Mesendoderm (in vitro differentiated cells): ENCODE measurements around the gene PKHD1.

Experiments
- DNase-seq: peaks from one replicate; pipeline ENCODE4 v3.0.0; 2013
- H2AK5ac ChIP-seq: 2 replicates; pipeline ENCODE4 v1.6.1; 2013; ENCODE audit warnings: low read length, inconsistent platforms
- H2BK120ac ChIP-seq: 2 replicates; pipeline ENCODE4 v1.6.1; 2013; ENCODE audit warnings: low read depth, mild to moderate bottlenecking, low read length, moderate library complexity, mixed read lengths
- H2BK15ac ChIP-seq: replicated peaks from 2 replicates; pipeline ENCODE4 v1.6.1; 2013; ENCODE audit warnings: low read depth, mild to moderate bottlenecking, moderate library complexity
- H2BK5ac ChIP-seq: 2 replicates; pipeline ENCODE4 v1.6.1; 2013; ENCODE audit warnings: low read length, inconsistent platforms
- H3K18ac ChIP-seq: 2 replicates; pipeline ENCODE4 v1.6.1; 2013; ENCODE audit warnings: mild to moderate bottlenecking, low read length, mixed read lengths
- H3K23ac ChIP-seq: one replicate; pipeline ENCODE4 v1.6.1; 2013; ENCODE audit warnings: low read length
- H3K27ac ChIP-seq: 2 replicates; pipeline ENCODE4 v1.5.1; 2013; ENCODE audit warnings: low read depth, mild to moderate bottlenecking, inconsistent platforms, low read length, moderate library complexity
- H3K27me3 ChIP-seq: 2 replicates; pipeline ENCODE4 v1.6.1; 2013; ENCODE audit warnings: low read length, control low read depth, mild to moderate bottlenecking, inconsistent platforms; ENCODE audit not compliant: insufficient read depth, poor library complexity
- H3K36me3 ChIP-seq: 2 replicates; pipeline ENCODE4 v1.6.1; 2013; ENCODE audit warnings: low read length, inconsistent platforms; ENCODE audit not compliant: control insufficient read depth, insufficient read depth
- H3K4ac ChIP-seq: one replicate; pipeline ENCODE4 v1.6.1; 2013; ENCODE audit warnings: low read depth, mild to moderate bottlenecking, low read length, moderate library complexity
- H3K4me1 ChIP-seq: 2 replicates; pipeline ENCODE4 v1.6.1; 2013; ENCODE audit warnings: low read depth, low read length, inconsistent platforms; ENCODE audit not compliant: control insufficient read depth
- H3K4me2 ChIP-seq: 2 replicates; pipeline ENCODE4 v1.6.1; 2013; ENCODE audit warnings: low read length
- H3K4me3 ChIP-seq: 2 replicates; pipeline ENCODE4 v1.5.1; 2013; ENCODE audit warnings: mild to moderate bottlenecking, low read length
- H3K56ac ChIP-seq: one replicate; pipeline ENCODE4 v1.6.1; 2013; ENCODE audit warnings: low read length
- H3K79me1 ChIP-seq: 2 replicates; pipeline ENCODE4 v1.6.1; 2013; ENCODE audit warnings: low read length, inconsistent platforms
- H3K79me2 ChIP-seq: 2 replicates; pipeline ENCODE4 v1.6.1; 2013; ENCODE audit warnings: mild to moderate bottlenecking, low read length; ENCODE audit not compliant: control insufficient read depth, insufficient read depth
- H3K9ac ChIP-seq: 2 replicates; pipeline ENCODE4 v1.6.1; 2013; ENCODE audit warnings: low read length, inconsistent platforms
- H4K5ac ChIP-seq: one replicate; pipeline ENCODE4 v1.6.1; 2013; ENCODE audit warnings: low read length
- H4K8ac ChIP-seq: one replicate; pipeline ENCODE4 v1.6.1; 2013; ENCODE audit warnings: low read depth, mild to moderate bottlenecking, control low read depth, low read length, moderate library complexity
- WGBS: extraction: QIAGEN DNeasy Blood & Tissue Kit; methylation state at CpG from one replicate; pipeline ENCODE4 v1.1.7; 2013; ENCODE audit warnings: low lambda C conversion rate, missing lambda C conversion rate; ENCODE audit not compliant: insufficient coverage; ENCODE audit errors: extremely low coverage; 5-methylcytosine and 5-hydroxymethylcytosine counted together

The PKHD1 gene

DNA sequence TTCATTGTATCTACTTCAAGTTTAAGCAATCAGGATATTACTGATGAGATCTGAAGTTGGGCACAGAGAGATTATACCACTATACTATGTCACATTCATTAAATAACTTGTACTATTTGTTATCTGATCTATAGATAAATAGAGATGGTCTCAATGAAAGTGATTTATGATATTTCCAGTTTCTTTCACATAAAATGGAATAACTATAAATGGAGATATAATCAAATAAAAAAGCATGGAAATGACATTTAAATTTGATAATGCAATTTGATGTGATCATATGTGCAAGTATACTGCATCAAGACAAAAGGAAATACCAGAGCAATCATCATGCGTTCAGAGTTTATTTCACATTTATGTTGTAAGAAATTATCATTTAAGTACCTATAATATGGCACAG is 368.9 kb downstream of the PKHD1 start:
- Histone ChIP-seq H2BK5ac (no peak overlapping the region), H3K27ac (no peak overlapping the region), H2BK15ac (no peak overlapping the region), H4K8ac (no peak overlapping the region), H3K56ac (no peak overlapping the region), H3K4ac (no peak overlapping the region), H3K27me3 (no peaks in the 10 kb centered on the region), H3K79me1 (no peaks in the 10 kb centered on the region), H3K9ac (no peak overlapping the region), H3K18ac (no peak overlapping the region), H3K4me1 (no peaks in the 10 kb centered on the region), H3K36me3 (no peaks in the 10 kb centered on the region), H2AK5ac (no peak overlapping the region), H3K4me2 (no peak overlapping the region), H4K5ac (no peak overlapping the region), H3K4me3 (no peak overlapping the region), H3K23ac (no peak overlapping the region), H3K79me2 (no peaks in the 10 kb centered on the region), H2BK120ac (no peak overlapping the region)
- no peak for DNase-seq
- WGBS: no CpG with 5 or more reads among the region's 1 CpG

DNA sequence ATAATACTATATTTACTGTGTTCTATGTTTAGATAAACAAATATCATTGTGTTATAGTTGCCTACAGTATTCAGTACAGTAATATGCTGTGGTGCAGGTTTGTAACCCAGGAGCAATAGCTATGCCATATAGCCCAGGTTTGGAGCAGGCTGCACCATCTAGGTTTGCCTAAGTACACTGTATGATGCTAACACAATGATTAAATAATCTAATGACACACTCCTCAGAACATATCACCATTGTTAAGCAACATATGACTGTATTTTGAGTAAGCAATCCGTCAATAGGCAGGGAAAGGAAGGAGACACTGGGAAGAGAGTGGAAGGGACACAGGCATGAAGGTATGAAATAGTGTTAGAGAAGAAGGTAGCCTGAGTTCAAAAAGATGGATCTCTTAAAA is 369.9 kb downstream of the PKHD1 start:
- Histone ChIP-seq H2BK15ac (no peak overlapping the region), H3K4me2 (no peak overlapping the region), H3K27ac (no peak overlapping the region), H2AK5ac (no peak overlapping the region), H3K4me1 (no peaks in the 10 kb centered on the region), H3K36me3 (no peaks in the 10 kb centered on the region), H4K8ac (no peak overlapping the region), H3K4ac (no peak overlapping the region), H3K79me2 (no peaks in the 10 kb centered on the region), H3K4me3 (no peak overlapping the region), H3K9ac (no peak overlapping the region), H2BK120ac (no peak overlapping the region), H3K56ac (no peak overlapping the region), H4K5ac (no peak overlapping the region), H3K23ac (no peak overlapping the region), H3K79me1 (no peaks in the 10 kb centered on the region), H3K18ac (no peak overlapping the region), H3K27me3 (no peaks in the 10 kb centered on the region), H2BK5ac (no peak overlapping the region)
- no CpG with 5 or more reads among the region's 1 CpG for WGBS
- DNase-seq: no peak

DNA sequence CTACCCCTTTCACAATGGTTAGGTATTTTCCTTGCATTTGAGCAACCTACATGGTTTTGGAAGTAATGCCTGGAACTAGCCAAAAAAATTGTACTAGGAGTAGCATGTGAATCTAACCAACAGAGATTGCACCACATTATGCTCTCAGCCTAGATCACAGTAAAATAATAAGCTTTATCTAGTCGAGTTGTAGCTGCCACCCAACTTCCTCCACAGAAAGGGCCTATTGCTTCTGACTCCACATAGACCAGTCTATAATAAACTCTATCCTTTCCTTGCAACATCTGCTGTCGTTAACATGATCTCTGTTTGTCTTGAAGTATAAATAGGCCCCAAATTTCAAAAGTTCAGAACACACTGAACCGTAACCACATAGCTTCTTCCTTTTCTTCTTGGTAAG is 375.5 kb downstream of the PKHD1 start:
- Histone ChIP-seq H3K4me2 (no peak overlapping the region), H3K4ac (no peak overlapping the region), H2BK15ac (no peak overlapping the region), H4K5ac (no peak overlapping the region), H3K79me1 (no peaks in the 10 kb centered on the region), H3K18ac (no peak overlapping the region), H3K36me3 (no peaks in the 10 kb centered on the region), H2AK5ac (no peak overlapping the region), H3K23ac (no peak overlapping the region), H2BK120ac (no peak overlapping the region), H3K56ac (no peak overlapping the region), H3K27ac (no peak overlapping the region), H4K8ac (no peak overlapping the region), H3K9ac (no peak overlapping the region), H2BK5ac (no peak overlapping the region), H3K79me2 (no peaks in the 10 kb centered on the region), H3K4me3 (no peak overlapping the region), H3K27me3 (no peaks in the 10 kb centered on the region), H3K4me1 (no peaks in the 10 kb centered on the region)
- no CpG with 5 or more reads among the region's 3 CpGs for WGBS
- DNase-seq: no peak

DNA sequence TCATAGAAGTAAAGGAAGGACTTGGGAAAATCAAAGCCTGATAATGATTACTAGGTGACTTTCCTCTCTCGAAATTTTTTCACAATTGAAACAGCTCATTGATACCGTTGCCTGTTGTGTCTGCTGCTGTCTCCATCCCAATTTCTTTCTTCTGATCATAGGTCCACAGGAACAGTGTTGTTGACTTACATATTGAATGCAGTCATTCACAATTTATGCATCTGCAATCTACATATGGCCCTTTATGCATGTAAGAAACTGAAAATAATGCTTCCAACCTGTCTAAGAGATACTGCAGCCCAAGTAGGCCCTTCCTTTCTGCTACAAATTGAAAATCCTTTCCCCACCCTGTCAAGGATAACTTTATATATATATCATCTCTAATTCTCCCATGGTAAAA is 381.3 kb downstream of the PKHD1 start:
- WGBS: no CpG with 5 or more reads among the region's 2 CpGs
- Histone ChIP-seq H3K79me2 (no peaks in the 10 kb centered on the region), H4K5ac (no peak overlapping the region)

GRCh38 chr6:51704932-51705540 is 382.4 kb downstream of the PKHD1 start:
- H3K23ac ChIP-seq: no peak overlapping the region
- H3K18ac ChIP-seq: no peak overlapping the region
- no peak overlapping the region for H2AK5ac ChIP-seq
- no peak overlapping the region for H2BK5ac ChIP-seq
- no peaks in the 10 kb centered on the region for H3K36me3 ChIP-seq
- no peak overlapping the region for H2BK120ac ChIP-seq
- H2BK15ac ChIP-seq: no peak overlapping the region
- no peaks in the 10 kb centered on the region for H3K4me1 ChIP-seq
- no peak overlapping the region for H4K8ac ChIP-seq
- H3K79me1 ChIP-seq: no peaks in the 10 kb centered on the region
- no peak overlapping the region for H3K27ac ChIP-seq
- no peak overlapping the region for H3K56ac ChIP-seq
- H3K4me2 ChIP-seq: no peak overlapping the region
- no CpG with 5 or more reads among the region's 1 CpG for WGBS
- no peak overlapping the region for H3K4ac ChIP-seq
- H3K4me3 ChIP-seq: no peak overlapping the region
- DNase-seq: no peak
- H4K5ac ChIP-seq: no peak overlapping the region
- H3K79me2 ChIP-seq: no peaks in the 10 kb centered on the region
- H3K27me3 ChIP-seq: no peaks in the 10 kb centered on the region
- no peak overlapping the region for H3K9ac ChIP-seq

More for the DNA sequence above, 381.3 kb downstream of the PKHD1 start:
- H3K36me3 ChIP-seq: no peaks in the 10 kb centered on the region
- no peak overlapping the region for H3K27ac ChIP-seq
- no peak overlapping the region for H3K18ac ChIP-seq
- no peak overlapping the region for H3K56ac ChIP-seq
- H3K4ac ChIP-seq: no peak overlapping the region
- H3K4me1 ChIP-seq: no peaks in the 10 kb centered on the region
- no peak for DNase-seq
- no peak overlapping the region for H4K8ac ChIP-seq
- H2BK15ac ChIP-seq: no peak overlapping the region
- no peaks in the 10 kb centered on the region for H3K27me3 ChIP-seq
- H3K4me2 ChIP-seq: no peak overlapping the region
- H2BK5ac ChIP-seq: no peak overlapping the region
- H2BK120ac ChIP-seq: no peak overlapping the region
- H3K23ac ChIP-seq: no peak overlapping the region
- H3K79me1 ChIP-seq: no peaks in the 10 kb centered on the region
- H3K9ac ChIP-seq: no peak overlapping the region
- H3K4me3 ChIP-seq: no peak overlapping the region
- no peak overlapping the region for H2AK5ac ChIP-seq

DNA sequence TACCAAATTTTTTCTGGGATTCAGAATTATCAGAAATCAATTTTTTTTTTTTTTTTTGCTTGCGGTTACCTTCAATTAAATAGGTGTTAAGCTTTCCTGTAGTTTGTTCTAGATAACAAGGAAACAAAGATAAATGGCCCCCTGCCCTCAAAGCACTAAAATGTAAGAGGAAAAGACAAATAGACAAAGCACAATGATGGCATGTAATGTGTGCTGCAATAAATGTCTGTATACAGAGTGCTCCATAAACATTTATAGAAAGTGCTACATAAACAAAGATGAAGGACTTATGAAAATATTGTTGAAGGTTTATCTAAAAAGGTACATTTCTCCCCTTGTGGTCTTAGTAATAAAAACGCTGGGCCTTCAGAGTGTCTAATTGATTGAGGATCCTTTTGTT is 384.6 kb downstream of the PKHD1 start:
- no peaks in the 10 kb centered on the region for H3K79me1 ChIP-seq
- no peak overlapping the region for H3K56ac ChIP-seq
- no peak overlapping the region for H2BK15ac ChIP-seq
- H3K4me3 ChIP-seq: no peak overlapping the region
- no peaks in the 10 kb centered on the region for H3K79me2 ChIP-seq
- no peaks in the 10 kb centered on the region for H3K36me3 ChIP-seq
- H3K4me1 ChIP-seq: no peaks in the 10 kb centered on the region
- no peak overlapping the region for H4K8ac ChIP-seq
- H3K9ac ChIP-seq: no peak overlapping the region
- no peak overlapping the region for H3K23ac ChIP-seq
- no peak overlapping the region for H2BK5ac ChIP-seq
- no peak overlapping the region for H4K5ac ChIP-seq
- H3K4me2 ChIP-seq: no peak overlapping the region
- no peak overlapping the region for H2AK5ac ChIP-seq
- H3K4ac ChIP-seq: no peak overlapping the region
- no peak overlapping the region for H2BK120ac ChIP-seq
- WGBS: no CpG with 5 or more reads among the region's 2 CpGs
- no peaks in the 10 kb centered on the region for H3K27me3 ChIP-seq
- no peak overlapping the region for H3K18ac ChIP-seq
- H3K27ac ChIP-seq: no peak overlapping the region
- DNase-seq: no peak
